ENCODE results near the gene SCGB2A2.

DNA sequence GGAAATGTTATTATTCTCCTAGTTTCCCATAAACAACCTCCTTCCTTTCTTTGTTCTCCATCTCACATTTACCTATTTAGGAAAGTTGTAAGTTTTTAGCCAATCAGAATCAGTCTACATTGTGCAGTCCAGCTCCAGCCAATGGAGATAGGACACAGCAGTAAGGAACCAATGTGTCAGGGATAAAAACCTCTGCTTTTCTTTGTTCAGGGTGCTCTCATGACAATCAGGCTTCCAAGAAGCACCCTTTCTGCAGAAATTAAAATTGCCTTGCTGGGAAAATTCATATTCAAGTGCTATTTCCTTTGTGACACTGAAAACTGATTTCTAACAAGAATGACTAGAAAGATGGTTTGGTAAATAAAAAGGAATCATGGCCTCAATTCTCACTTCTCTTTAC, 46.9 kb upstream of the SCGB2A2 start:
- no peak for TF ChIP-seq GATA2 (IDR thresholded peaks at IDR 0.05; ENCODE audit: low read depth, low read length)
- TF ChIP-seq GATA3 (IDR thresholded peaks at IDR 0.05; ENCODE audit: low read depth, low read length): no peak

All from SH-SY5Y (cell line).